Mucosa of gallbladder (tissue), 1 donor: ENCODE measurements around the gene LTV1. TPM values are rescaled to one million over a fixed set of nuclear protein-coding genes. Genes with fewer than 3 reads are reported as not detected.
"Not testable (repeated sequence)": the region's sequence is repeated elsewhere in the genome, so short reads cannot be mapped to it uniquely, and the experiment has no call there.

Experiments
- DNase-seq: peaks from one replicate; pipeline ENCODE4 v3.0.0-alpha.2; 2020; ENCODE audit warnings: low spot score
- total RNA-seq: library from RNA; stranded (reverse); gene quantifications from one replicate; pipeline ENCODE4 v1.2.1, GENCODE V29; 2021
- donor health status: DM: no; HTN: no; CAD: no.

Gene LTV1, protein sequence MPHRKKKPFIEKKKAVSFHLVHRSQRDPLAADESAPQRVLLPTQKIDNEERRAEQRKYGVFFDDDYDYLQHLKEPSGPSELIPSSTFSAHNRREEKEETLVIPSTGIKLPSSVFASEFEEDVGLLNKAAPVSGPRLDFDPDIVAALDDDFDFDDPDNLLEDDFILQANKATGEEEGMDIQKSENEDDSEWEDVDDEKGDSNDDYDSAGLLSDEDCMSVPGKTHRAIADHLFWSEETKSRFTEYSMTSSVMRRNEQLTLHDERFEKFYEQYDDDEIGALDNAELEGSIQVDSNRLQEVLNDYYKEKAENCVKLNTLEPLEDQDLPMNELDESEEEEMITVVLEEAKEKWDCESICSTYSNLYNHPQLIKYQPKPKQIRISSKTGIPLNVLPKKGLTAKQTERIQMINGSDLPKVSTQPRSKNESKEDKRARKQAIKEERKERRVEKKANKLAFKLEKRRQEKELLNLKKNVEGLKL
- 11.9 TPM for total RNA-seq

DNA sequence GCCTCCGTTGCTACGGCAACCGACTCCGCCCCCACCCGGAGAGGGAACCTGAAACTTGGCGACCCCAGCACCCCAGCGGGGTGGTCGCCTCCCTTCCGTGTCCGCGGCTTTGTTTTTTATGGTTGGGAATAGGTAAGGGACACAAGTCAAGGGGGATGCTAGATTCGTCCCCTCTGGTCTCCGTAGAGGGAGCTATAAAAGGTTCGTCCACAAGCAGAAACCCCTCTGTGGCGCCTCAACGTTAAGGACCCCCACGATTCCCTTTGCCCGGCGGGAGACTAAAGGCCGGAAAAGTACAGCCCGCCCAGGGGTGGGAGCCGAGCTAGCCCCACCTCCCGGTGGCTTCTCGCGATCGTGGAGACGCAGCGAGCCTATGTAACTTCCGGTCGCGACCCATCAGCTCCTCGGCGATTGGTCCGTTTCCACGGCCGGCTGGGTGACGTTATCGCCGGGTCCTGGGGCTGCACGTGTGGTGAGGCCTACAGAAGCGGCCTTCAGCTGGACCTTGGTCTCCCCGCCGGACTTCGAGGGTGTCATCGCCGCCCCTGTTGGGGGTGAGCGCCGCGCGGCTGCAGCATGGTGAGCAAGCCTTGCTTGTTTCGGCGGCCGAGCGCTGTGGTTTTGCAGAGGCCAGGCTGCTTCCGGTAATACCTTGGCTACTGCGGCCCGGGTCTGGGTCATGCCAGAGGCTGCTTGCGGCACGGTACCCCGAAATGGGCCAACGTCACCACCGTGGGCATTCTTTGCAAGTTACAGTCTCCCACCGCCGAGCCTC is at the start of gene LTV1:
TSS of gene LTV1 (plus strand) at position 437 of the 775 bp plus-strand sequence. CDS start at position 577, 140 bp downstream.
- peak; percentile 97 for DNase-seq

DNA sequence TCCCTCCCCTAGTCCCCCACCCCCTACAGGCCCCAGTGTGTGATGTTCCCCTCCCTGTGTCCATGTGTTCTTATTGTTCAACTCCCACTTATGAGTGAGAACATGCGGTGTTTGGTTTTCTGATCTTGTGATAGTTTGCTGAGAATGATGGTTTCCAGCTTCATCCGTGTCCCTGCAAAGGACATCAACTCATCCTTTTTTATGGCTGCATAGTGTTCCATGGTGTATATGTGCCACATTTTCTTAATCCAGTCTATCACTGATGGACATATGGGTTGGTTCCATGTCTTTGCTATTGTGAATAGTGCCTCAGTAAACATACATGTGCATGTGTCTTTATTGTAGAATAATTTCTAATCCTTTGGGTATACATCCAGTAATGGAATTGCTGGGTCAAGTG is 46.6 kb upstream of the LTV1 start:
- not testable (repeated sequence) for DNase-seq

DNA sequence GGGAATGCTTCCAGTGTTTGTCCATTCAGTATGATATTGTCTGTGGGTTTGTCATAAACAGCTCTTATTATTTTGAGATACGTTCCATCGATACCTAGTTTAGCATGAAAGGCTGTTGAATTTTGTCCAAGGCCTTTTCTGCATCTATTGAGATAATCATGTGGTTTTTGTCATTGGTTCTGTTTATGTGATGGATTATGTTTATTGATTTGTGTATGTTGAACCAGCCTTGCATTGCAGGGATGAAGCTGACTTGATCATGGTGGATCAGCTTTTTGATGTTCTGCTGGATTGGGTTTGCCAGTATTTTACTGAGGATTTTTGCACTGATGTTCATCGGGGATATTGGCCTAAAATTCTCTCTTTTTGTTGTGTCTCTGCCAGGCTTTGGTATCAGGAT is 44.7 kb upstream of the LTV1 start:
- DNase-seq, result not testable (repeated sequence)

DNA sequence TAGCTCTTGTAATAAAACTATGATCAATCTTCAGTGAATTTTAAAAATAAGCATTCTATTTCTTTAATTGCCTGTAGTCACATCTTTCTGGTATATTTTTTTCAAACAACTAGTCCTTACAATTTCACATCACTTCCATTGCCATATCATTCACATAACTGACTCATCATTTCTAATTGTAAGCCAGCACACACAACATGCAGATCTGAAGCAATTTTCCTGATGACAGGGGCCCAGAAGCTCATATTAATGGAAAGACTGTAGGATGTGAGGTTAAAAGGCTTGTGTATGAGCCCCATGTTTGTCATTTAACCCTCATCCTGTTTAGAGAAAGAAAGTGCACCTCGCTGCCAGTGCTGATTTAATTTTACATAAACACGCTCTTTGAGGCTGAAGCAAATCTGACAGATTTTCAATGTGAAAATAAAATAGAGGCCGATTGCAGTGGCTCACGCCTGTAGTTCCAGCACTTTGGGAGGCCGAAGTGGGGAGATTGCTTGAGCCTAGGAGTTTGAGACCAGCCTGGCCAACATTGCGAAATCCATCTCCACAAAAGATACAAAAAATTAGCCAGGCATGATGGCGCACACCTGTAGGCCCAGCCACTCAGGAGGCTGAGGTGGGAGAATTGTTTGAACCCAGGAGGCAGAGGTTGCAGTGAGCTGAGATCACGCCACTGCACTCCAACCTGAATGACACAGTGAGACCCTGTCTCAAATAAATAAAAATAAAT is 40.1 kb upstream of the LTV1 start:
- DNase-seq, result no peak

DNA sequence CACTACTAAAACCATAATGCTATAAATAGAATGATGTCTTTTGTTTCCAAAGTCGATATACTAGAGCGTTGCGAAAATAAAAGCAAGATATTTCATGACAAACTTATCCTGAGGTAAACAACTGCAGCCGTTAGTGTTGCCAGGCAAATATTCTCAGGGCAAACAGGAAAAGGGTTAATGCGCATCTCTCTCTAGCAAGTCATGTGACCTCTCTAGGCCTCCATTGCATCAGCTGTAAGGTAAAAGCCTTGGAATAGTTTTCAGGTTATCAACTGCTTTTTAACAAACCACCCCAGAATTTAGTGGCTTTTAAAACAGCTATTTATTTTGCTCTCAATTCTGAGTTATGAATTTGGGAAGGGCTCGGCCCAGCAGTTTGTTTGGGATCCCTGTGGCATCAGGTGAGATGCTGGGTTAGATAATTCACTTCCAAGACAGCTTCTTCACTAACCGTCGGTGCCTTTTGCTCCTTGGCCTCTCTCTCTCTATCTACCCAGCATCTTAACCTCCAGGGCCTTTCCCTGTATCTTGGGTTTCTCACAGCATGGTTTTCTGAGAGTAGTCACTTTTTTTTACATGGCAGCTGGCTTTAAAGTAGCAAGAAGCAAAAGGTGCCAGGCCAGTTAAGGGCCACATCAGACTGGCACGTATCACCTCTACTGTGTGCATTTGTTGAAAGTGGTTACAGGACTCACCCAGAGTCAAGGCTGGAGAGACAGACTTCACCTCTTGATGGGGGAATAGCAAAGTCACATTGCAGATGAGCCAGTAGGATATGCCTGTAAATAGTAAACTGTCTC is 39.2 kb upstream of the LTV1 start:
- no peak for DNase-seq

DNA sequence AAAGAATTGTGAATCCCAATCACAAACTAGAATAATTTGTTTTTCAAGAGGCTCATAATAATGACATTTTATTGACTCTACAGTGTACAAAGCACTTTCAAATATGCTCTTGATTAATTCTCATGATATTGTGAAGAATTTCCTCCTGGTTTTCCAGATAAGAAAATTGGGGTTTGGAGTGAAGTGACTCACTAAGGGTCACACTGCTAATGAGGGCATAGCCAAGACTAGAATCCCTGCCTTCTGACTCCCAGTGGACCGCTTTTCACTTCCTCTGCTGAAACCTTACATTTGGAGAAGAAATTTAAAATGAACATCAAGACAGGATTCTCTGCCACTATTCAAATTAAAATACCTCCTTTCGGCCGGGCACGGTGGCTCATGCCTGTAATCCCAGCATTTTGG is 38.3 kb upstream of the LTV1 start:
- DNase-seq, result no peak

DNA sequence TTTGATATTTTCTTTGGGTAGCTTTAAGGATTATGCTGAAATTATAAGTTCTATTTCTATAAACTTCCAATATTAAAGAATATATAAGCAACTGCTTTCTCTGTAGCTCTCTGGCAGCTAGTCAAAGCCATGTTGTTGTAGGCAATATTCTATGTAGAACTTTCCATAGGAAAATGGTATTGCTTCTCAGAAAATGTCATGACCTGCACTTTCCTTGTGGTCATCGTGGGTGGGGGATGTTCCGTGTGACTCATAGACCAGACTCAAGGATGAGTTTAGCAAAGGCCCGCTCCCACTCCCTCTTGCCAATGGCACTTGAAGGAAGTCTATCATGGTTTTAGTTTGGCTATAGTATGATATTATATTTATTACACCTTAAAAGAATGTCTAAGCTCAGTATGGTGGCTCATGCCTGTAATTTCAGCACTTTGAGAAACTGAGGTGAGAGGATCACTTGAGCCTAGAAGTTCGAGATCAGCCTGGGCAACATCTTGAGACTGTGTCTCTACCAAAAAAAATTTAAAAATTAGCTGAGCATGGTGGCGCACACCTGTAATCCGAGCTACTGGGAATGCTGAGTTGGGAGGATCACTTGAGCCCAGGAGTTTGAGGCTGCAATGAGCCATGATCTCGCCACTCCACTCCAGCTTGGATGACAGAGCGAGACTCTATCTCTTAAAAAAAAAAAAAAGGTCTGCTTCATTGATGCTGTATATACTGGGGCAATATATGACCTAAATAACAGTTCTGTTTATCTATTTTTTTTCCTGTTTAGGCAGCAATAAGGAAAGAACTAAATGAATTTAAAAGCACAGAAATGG is 36.6 kb upstream of the LTV1 start:
- peak; percentile 14 for DNase-seq

DNA sequence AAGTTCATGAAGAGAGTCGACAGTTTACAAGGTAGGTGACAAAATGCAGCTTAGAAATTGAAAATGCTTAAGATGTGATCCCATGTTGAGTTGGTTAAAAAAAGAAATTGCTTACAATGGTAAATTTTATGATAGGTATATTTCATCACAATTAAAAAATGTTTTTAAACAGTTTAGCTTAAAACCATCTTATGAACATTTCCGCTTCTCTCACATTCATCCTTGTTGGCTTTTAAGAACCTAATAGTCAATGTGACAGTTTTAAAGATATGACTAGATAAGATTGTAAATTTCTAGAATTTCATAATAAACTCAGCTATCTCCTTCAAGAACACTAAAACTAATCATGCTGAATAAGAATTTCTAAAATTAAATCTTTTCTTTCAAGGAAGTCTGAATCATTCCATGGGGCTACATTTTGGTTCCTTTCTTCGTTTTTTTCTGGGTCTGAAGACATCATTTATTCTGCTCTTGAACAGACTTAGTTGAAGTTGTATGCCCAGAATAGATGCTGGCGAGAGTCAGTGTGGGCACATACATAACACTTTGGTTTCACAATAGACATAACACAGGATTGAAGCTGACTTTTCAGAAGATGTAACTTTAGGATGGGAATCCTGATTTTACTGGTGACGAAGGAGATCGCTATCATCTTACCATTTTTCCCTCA is 35.9 kb upstream of the LTV1 start:
- DNase-seq, result no peak

DNA sequence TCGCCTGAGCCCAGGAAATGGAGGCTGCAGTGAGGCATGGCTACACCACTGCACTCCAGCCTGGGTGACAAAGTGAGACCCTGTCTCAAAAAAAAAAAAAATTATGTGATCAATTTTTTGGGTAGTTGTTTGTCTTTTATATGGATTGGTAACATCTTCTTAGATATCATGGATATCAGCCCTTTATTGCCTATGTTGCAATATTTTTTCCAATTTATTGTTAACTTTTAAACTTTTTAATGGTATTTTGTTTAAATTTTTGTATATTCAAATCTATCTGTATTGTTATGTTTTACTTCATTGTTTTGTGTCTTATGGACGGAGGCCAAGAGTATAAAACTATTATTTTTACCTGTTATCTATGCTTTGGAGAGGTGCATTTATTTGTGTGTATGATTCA is 32.4 kb upstream of the LTV1 start:
- DNase-seq, result no peak

DNA sequence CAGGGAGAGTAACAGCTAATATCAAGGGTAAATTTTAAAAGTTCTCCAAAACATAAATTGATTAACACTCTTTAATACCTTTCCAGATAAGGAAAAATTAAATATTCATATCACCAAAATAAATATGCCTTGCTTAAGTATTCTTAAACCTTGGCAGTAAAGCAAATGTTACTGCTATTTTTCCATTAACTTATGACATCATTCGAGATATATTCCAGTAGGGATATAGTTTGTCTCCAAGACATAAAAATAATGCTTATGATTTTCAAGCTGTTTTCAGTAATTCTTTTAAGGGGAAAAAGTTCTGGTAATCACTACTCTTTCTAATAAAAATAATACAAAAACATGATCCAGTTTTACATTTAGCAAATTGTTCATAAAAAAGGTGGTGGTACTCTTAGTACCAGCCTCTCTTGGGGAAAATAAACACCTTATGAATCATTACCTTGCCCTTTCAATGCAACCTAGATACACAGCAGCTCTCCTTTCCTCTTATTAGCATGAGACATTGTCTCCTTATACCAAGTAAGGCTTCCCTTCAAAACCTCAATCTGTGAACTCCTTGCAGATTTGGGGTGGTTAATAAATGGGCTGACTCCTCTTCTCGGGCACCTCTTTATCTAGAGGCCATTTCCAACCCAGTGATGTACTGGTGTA is 31.5 kb upstream of the LTV1 start:
- no peak for DNase-seq

DNA sequence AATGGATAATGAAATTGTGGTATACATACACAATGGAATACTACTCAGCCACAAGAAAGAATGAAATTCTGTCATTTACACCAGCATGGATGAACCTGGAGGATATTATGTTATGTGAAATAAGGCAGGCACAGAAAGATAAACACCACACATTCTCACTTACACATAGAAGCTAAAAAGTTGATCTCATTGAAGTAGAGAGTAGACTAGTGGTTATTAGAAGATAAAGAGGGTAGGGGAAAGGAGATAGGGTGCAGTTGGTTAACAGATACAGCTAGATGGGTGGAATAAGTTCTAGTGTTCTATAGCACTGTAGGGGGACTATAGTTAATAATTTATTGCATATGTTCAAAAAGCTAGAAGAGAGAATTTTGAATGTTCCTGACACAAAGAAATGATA is 25.5 kb upstream of the LTV1 start:
- no peak for DNase-seq

DNA sequence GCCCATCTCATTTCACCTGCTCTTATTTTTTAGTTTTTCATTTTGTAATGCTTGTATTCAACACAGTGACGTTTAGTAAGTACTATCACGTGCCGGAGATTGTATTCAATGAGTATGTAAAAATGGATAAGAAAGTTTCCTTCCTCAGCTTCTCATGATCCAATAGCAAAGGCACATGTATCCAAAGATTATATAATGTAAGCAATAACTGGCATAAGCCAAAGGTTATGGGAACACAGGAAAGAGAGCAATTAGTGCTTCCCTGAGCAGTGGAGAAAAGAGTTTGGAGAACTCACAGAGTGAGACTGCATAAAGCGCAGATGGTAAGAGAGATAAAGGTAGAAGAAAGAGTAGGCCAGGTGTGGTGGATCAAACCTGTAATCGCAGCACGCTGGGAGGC is 21.8 kb upstream of the LTV1 start:
- DNase-seq, result no peak

DNA sequence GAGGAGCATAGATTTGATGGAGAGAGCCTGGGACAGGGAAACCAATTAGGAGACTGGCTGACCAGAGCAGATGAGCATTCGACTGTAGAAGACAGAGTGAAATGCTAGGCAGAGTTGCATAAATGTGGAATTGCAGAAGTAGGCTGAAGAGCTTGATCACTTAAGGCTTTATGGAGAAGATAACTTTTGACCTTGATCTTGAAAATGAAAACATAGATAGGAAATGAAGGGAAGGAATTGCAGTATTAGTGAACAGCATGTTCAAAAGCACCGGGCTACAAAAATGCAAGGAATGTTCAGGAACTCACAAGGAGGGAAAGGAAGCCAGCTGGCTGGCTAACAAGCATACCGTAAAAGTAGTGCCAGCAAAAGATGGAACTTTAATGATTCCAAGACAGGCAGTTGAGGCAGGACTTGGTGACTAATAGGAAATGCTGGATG is 20.5 kb upstream of the LTV1 start:
- no peak for DNase-seq

DNA sequence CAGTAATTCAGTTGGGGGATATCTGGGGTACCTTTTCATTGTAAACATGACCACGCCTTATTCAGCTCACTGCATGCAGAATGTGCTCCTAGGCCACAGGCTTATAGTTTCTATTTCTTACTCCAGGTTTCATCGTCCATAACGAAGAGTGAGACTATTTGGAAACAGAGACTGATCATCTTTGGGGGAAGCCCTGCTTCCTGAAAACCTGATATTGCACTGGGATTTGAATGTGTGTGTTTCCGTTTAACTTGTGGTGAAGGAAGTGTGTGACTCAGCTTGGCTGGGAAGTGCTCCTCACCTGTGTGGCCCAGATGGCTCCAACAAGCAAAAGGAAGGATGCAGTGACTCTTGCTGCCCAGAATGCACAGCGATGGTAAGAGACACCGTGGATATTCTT is 19.6 kb upstream of the LTV1 start:
- DNase-seq, result no peak

DNA sequence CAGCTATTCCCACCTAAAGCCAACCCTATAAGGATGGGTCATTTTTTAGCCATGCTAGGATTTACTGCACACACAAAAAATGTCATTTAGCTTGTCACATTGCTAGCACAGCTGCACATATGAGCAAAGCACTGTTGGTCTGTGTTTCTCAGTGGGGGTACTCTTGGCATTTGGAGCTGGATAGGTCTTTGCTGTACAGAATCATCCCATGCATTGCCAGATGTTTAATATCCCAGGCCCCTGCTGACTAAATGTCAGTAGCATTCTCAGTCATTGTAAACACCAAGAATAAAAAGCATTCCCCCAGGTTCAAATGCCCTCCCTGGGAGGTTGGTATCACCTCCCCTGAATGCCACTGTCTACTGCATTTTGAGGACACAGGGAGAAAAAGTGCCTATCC is 14.6 kb upstream of the LTV1 start:
- no peak for DNase-seq

DNA sequence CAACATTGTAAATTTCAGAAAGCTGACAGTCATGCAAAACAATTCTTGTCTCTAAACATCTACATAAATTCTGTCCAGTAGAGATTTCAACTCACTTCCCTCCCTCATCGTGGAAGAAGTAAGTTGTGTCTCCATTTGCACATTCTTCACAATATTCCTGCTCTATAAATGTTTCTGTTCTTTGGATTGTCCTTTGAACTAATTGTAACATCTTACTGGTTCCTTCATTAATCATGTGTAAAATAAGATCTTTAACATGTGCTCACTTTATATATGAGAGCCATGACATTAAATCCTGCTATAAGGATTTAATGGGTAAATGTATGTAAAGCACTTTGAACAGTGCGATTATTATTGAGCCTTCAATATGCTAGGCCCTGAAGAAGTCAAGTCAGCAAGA is 7.0 kb upstream of the LTV1 start:
- DNase-seq, result no peak

DNA sequence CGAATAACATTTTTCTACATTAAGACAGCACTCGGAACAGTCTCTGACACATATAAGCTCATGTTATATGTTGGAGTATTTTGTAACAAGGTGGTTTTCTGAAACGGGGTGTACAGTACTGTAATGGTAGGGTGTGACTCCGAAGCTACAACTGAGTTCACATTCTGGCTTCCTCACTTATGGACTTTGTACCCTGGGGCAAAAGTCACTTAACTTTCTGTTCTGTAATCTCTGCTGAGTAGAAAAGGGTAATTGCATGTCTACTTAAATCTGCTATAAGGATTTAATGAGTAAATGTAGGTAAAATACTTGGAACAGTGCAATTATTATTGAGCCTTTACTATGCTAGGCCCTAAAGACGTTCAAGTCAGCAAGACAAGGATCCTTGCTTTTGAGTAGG is 4.7 kb upstream of the LTV1 start:
- peak; percentile 54 for DNase-seq

DNA sequence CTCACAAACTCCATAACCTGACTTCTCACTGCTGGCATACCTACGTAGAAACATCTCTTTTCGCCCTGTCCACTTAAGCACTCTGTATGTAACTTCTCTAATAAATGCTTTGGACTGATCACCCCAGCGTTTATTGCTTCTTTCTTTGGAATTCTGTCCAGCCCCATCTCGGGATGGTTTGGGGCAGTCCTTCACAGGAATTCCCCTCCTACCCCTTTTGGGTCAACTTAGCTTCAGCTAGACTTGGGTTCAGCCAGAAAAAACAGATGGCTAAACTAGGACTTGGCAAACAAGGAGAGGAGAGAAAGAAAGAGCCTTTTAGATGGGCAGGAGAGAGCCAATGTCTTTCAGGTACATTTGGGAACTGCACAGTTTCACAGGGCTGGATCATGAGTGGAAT is 3.9 kb upstream of the LTV1 start:
- no peak for DNase-seq

DNA sequence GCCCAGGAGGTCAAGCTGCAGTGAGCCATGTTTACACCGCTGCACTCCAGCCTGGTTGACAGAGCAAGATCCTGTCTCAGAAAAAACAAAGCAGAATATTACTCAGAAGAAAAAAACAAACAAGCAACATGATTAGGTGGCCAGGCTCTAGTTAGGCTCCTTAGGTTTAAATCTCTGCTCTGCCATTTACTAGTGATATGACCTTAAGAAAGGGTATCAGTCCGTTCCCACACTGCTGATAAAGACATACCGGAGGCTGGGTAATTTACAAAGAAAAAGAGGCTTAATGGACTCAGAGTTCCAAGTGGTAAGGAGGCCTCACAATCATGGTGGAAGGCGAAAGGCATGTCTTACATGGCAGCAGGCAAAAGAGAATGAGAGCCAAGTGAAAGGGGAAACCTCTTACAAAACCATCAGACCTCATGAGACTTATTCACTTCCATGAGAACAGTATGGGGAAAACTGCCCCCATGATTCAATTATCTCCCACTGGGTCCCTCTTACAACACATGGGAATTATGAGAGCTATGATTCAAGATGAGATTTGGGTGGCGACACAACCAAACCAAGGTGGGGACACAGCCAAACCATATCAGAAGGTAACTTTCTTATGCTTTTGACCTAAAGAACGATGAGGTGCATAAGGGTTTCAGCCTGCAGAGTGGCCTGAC is 2.4 kb upstream of the LTV1 start:
- DNase-seq, result no peak
